ENCODE results near the gene CDC42SE2. TPM values are rescaled to one million over a fixed set of nuclear protein-coding genes. Genes with fewer than 3 reads are reported as not detected.

The CDC42SE2 gene
- total RNA-seq, 1 experiment from 2014 or later = 23.2 TPM

DNA sequence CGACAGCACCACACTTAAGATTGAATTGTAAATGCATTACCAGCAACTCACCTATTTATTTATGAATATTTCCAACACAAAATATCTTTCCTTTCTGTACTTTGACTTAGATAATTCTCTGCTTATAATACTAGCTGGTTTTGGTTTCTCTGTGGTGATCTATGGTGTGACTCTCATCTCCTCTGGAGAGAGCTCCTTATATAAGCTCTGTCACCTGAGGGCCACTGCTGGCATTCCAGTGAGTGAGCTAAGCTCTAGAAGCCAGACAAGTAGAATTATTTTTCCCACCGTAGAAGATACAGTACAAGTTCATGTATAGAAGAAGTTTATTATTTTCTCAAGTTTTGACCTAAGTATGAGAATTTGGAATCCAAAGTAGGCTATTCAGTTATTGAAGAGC lies 111.5 kb downstream of the CDC42SE2 start:
- Histone ChIP-seq H2BK5ac (ENCODE audit: insufficient read length, low read length) (no peak overlapping the region), H3K9me3 (ENCODE audit: control insufficient read depth, low read depth, low read length) (no peaks in the 10 kb centered on the region), H3K27me3 (ENCODE audit: insufficient read depth, low read length) (no peaks in the 10 kb centered on the region), H3T11ph (ENCODE audit: low read length) (no peak overlapping the region), H4K20me1 (ENCODE audit: control insufficient read depth, insufficient read depth, insufficient read length) (no peaks in the 10 kb centered on the region), H2BK120ac (ENCODE audit: low read depth, low read length, poor library complexity, severe bottlenecking) (no peak overlapping the region), H3K4ac (ENCODE audit: low read depth, low read length) (no peak overlapping the region), H3K23me2 (ENCODE audit: insufficient read length, low read depth, low read length, poor library complexity, severe bottlenecking) (no peaks in the 10 kb centered on the region), H3K56ac (ENCODE audit: insufficient read length, low read depth, low read length) (no peak overlapping the region), H3K4me1 (ENCODE audit: insufficient read depth, low read length) (no peaks in the 10 kb centered on the region), H3K23ac (ENCODE audit: insufficient read length, low read depth, low read length) (no peak overlapping the region), H3K18ac (ENCODE audit: insufficient read length, low read depth, low read length) (no peak overlapping the region), H3K14ac (ENCODE audit: insufficient read depth, low read length) (no peak overlapping the region), H3K27ac (ENCODE audit: insufficient read length, low read depth, low read length) (no peak overlapping the region), H4K91ac (ENCODE audit: insufficient read length, low read depth, low read length) (no peak overlapping the region), H2AFZ (ENCODE audit: low read length) (no peak overlapping the region), H3K79me1 (ENCODE audit: insufficient read depth, low read depth, low read length, poor library complexity, severe bottlenecking) (no peaks in the 10 kb centered on the region), H2BK20ac (ENCODE audit: low read depth, low read length, poor library complexity, severe bottlenecking) (no peak overlapping the region), H3K79me2 (ENCODE audit: insufficient read depth, low read length) (no peaks in the 10 kb centered on the region), H3K9ac (ENCODE audit: extremely low read depth, insufficient read length, low read length) (no peak overlapping the region), H4K8ac (replicated peaks; ENCODE audit: insufficient read length, low read depth, low read length) (no peak overlapping the region), H4K5ac (ENCODE audit: insufficient read length, low read depth, low read length) (no peak overlapping the region), H3K4me2 (ENCODE audit: insufficient read depth, insufficient read length, low read length) (no peak overlapping the region), H2BK12ac (ENCODE audit: insufficient read length, low read depth, low read length) (no peak overlapping the region), H2BK15ac (ENCODE audit: low read depth, low read length) (no peak overlapping the region), H2AK5ac (ENCODE audit: insufficient read length, low read length) (no peak overlapping the region)
- no peak overlapping the region for H3K4me3 Mint-ChIP-seq
- TF ChIP-seq, protein P1, sequence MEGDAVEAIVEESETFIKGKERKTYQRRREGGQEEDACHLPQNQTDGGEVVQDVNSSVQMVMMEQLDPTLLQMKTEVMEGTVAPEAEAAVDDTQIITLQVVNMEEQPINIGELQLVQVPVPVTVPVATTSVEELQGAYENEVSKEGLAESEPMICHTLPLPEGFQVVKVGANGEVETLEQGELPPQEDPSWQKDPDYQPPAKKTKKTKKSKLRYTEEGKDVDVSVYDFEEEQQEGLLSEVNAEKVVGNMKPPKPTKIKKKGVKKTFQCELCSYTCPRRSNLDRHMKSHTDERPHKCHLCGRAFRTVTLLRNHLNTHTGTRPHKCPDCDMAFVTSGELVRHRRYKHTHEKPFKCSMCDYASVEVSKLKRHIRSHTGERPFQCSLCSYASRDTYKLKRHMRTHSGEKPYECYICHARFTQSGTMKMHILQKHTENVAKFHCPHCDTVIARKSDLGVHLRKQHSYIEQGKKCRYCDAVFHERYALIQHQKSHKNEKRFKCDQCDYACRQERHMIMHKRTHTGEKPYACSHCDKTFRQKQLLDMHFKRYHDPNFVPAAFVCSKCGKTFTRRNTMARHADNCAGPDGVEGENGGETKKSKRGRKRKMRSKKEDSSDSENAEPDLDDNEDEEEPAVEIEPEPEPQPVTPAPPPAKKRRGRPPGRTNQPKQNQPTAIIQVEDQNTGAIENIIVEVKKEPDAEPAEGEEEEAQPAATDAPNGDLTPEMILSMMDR (conservative IDR thresholded peaks at IDR 0.05) = no peak
- no peaks in the 10 kb centered on the region for H3K36me3 Mint-ChIP-seq (ENCODE audit: insufficient read depth in 1 of 3, low read depth in 3 of 3)
- DNase-seq = no peak
- H3K27ac Mint-ChIP-seq = no peak overlapping the region
- no peaks in the 10 kb centered on the region for H3K27me3 Mint-ChIP-seq (ENCODE audit: low read depth)
- no peaks in the 10 kb centered on the region for H3K4me1 Mint-ChIP-seq
- H3K9me3 Mint-ChIP-seq = no peaks in the 10 kb centered on the region
- no CpG with 5 or more reads among the region's 2 CpGs for WGBS (ENCODE audit: extremely low coverage, insufficient read length, low lambda C conversion rate)
